ENCODE measurements around the gene CDC45. TPM values are rescaled to one million over a fixed set of nuclear protein-coding genes. Genes with fewer than 3 reads are reported as not detected.
A peak's percentile ranks its signal among the peaks of the same experiment; 100 is the strongest.

Gene CDC45
- total RNA-seq, 1 experiment from 2014 or later: 32.2 TPM

- no peak for DNase-seq (ENCODE audit: low read depth)
Observed at GRCh38 chr22:19559956-19560355, 80.2 kb downstream of the CDC45 start.

GRCh38 chr22:19565382-19566278, 85.9 kb downstream of the CDC45 start:
- DNase-seq (ENCODE audit: low read depth): peak; percentile 87

GRCh38 chr22:19566279-19567156, 86.8 kb downstream of the CDC45 start:
- no peak for DNase-seq (ENCODE audit: low read depth)

GRCh38 chr22:19567157-19568009, 87.7 kb downstream of the CDC45 start:
- DNase-seq (ENCODE audit: low read depth): no peak

- DNase-seq (ENCODE audit: low read depth): peak; percentile 94
Observed at GRCh38 chr22:19568337-19569275, 88.9 kb downstream of the CDC45 start.

- no peak for DNase-seq (ENCODE audit: low read depth)
Observed at GRCh38 chr22:19569276-19569640, 89.5 kb downstream of the CDC45 start.

GRCh38 chr22:19569976-19570375, 90.3 kb downstream of the CDC45 start:
- no peak for DNase-seq (ENCODE audit: low read depth)

Other genes starting within 250 kb of the CDC45 start
- gene CLTCL1, start 188.2 kb upstream of the CDC45 start, total RNA-seq (2014; rRNA removed; shearing (Covaris generic)): 5.8 and 8.8 TPM in 2 replicates
- 17.1 and 21.5 TPM in 2 replicates for gene HIRA, start 48.2 kb upstream of the CDC45 start, total RNA-seq (2014; rRNA removed; shearing (Covaris generic))
- 44.4 and 50.4 TPM in 2 replicates for gene MRPL40, start 47.4 kb upstream of the CDC45 start, total RNA-seq (2014; rRNA removed; shearing (Covaris generic))
- 24.2 and 29.6 TPM in 2 replicates for gene C22orf39, start 32.2 kb upstream of the CDC45 start, total RNA-seq (2014; rRNA removed; shearing (Covaris generic))
- 71.4 and 88.6 TPM in 2 replicates for gene UFD1, start 727 bp upstream of the CDC45 start, total RNA-seq (2014; rRNA removed; shearing (Covaris generic))
- gene CLDN5, start 44.5 kb downstream of the CDC45 start, total RNA-seq (2014; rRNA removed; shearing (Covaris generic)): not detected in 2 replicates
- gene SEPTIN5, start 234.6 kb downstream of the CDC45 start, total RNA-seq (2014; rRNA removed; shearing (Covaris generic)): 7.7 and 9.8 TPM in 2 replicates
- gene GP1BB, start 243.6 kb downstream of the CDC45 start, total RNA-seq (2014; rRNA removed; shearing (Covaris generic)): 0.27 and 1.5 TPM in 2 replicates

Measured in M059J (cell line).